GM21360 (cell line): Measurements from ENCODE around the gene YIPF7.
A peak's percentile ranks its signal among the peaks of the same experiment; 100 is the strongest.

Experiments
- ATAC-seq: cut with Tn5 transposase; IDR thresholded peaks from one replicate; pipeline ENCODE4 v1.9.1; 2021; ENCODE audit warnings: mild to moderate bottlenecking, moderate library complexity; ENCODE audit not compliant: unreplicated experiment

The YIPF7 gene

DNA sequence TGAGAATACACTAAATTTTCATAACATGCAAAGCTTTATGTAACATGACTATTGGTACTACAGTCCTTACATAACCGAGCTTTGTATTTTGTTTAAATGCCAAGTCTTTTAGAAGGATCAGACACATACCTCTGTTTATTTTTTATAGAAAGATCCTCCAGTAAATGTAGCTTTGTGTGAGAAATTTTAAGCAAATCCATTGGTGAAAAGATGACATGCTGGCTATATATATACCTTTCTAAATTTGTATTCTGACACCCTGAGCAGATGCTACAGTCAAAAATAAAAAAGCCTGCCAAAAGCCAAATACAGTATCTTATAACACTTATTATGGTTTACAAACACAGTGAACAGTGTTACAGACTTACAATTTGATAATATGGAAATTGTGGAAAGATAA is at the start of gene YIPF7:
TSS of gene YIPF7 (minus strand) at position 201 of the 400 bp plus-strand sequence. CDS start 1,525 bp downstream, outside the sequence.
- ATAC-seq = no peak

DNA sequence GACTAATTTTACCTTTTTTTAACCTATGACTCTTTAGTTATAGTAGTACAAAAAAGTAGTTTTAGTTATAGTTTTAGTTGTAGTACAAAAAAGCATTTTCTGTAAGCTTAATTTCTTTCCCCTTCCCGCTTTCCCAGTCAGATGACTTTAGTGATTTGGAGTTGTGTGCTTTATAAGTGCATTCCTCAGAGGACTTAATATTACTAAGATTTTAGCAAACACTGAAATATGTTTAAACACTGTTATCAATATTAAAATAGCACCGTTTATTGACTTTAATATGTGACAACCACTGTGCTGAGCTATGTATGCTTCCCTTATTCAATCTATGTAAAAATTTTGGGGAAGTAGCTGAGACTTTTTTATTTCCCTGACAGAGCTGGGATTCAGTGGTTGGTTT is 49.6 kb upstream of the YIPF7 start:
- no peak for ATAC-seq

- no peak for ATAC-seq
Observed at GRCh38 chr4:44700427-44700826, 49.0 kb upstream of the YIPF7 start.

DNA sequence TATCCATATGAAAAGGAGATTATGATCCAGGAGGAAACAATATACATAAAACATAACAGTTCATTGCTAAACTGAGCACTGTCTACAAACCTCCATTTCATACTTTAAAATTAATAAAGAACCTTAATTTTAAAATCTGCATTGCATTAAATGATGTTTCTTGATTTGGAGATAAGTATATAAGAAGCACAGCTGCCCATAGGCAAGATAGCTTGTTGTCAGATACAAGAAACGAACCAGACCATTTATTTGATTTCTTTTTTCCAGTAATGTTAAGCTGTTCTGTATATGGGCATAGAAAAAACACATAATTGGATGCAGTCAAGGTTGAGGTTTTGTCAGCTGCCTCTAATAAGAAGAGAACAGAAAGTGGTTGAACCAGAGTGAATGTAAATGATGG is 33.2 kb upstream of the YIPF7 start:
- ATAC-seq = no peak

DNA sequence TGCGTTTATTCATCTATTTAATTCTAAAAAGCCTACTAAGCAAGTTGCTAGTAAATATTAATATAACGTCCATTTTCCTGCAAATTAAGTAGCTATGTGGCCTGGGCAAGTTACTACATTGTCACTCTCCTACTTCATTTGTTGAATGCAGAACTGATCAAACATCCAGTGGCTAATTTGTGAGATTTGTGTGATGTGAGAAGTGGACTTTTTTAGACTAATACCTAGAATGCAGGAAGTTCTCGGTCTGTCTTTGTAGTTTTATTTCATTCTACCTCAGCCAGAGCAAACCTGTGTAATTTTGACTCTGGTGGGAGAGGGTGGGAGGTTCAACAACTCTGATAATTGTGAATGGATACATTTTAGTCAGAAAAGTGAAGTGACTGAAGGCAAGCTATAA is 27.6 kb upstream of the YIPF7 start:
- ATAC-seq = peak; percentile 0

- ATAC-seq = peak; percentile 95
Observed at GRCh38 chr4:44678094-44679041, 26.9 kb upstream of the YIPF7 start, which contains the start of gene GUF1. GUF1 (plus strand) TSS chr4:44678420; CDS start chr4:44678623, 203 bp downstream.

GRCh38 chr4:44675366-44675765 is 23.9 kb upstream of the YIPF7 start:
- ATAC-seq = no peak

DNA sequence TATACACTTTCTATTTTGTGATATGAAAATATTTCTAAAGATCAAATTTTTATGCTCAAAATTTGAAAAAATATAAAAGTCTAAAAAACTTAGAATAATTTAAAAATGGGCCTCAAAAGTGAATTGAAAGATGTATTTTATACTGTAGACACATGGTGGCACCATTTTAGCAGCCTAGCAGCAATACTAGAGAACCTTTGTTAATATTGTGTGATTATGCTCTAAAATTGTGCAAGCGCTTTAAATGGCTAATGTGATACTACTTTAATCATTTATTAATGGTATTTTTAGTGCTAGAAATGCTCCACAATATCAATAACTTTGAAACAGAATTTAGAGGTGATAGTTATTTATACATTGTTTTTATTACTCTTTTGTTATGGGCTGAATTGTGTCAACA is 23.0 kb upstream of the YIPF7 start:
- no peak for ATAC-seq

- no peak for ATAC-seq
Observed at GRCh38 chr4:44671636-44672035, 20.2 kb upstream of the YIPF7 start.

DNA sequence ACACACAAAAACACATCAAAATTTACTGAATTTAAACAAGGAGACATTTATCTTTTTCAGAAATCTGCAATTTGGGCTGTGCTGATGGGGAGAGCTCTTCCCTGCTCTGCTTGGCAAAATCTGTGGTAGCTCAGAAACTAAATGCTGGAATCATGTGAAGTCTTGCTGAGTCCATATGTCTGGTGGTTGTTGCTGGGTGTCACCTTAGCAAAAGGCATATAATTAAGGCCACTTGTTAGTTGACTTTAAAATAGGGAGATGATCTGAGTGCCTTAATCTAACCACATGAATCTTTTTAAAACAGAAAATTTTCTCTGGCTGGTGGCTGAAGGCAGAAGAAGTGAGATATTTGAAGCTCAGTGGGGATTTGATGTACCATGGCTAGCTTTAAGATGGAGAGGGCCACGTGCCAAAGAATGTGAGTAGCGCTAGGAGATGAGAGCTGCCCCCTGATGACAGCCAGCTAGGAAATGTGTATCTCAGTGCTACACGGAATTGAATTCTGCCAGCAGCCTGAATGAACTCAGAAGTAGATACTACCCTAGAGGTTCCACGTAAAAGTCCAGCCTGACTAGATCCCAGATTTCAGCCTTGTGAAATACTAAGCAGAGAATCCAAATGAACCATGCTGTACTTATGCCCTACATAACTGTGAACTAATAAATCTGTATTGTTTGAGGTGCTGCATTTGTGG is 19.2 kb upstream of the YIPF7 start:
- ATAC-seq = no peak

DNA sequence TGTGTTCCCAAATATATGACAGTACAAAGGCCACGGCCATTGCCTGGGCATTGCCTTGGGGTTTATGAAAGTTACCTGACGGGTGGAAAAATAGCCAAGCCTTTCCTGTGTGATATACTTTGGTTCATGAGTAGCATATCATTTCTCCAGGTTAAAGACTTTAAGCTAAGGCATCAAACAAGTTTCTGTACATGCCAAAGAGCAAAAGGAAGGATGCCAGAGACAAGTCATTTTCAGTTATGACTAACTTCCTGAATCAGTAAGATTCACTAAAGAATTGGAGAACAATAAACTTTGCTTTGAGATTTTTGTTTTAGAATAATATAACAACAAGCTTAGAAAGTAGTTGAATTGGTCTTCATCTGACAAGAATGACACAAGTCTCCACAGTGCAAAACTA is 17.1 kb upstream of the YIPF7 start:
- no peak for ATAC-seq

DNA sequence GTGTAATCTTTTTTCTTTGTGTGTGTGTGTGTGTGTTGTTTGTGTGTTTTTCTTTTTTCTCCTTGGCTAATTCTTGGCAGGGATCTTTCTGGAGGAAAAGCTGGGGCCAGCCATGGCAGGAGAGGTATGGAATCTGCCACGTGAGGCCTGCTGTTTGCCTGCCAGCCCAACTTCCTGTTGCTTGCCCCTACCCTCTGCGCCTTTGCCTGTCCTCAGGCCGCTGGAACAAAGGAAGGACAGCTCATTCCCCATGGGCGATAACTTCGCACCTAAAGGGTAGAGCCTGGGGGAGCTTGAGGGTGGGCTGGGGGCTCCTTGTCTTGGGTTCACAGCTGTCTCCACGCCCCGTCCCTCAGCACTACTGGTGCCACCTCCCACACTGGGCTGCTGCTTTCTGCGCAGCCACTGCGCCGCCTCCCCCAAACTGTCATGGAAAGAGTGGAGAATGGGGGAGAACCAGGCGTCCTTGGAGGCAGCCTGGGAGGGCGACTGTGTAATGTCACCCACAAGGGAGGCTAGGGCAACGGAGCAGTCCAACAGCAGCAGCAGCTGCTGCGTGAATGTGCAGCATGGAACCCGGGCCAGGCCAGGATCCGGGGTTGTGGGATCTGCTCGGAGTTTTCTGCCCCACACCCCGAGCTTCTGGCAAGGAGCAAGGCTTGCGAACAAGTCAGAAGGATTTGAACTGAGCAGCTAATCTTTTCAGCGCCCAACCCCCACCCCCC is 12.3 kb upstream of the YIPF7 start:
- no peak for ATAC-seq

- ATAC-seq = no peak
Observed at GRCh38 chr4:44662623-44663005, 11.2 kb upstream of the YIPF7 start.

- no peak for ATAC-seq
Observed at GRCh38 chr4:44661940-44662622, 10.7 kb upstream of the YIPF7 start.

- no peak for ATAC-seq
Observed at GRCh38 chr4:44660396-44660795, 9.0 kb upstream of the YIPF7 start.

GRCh38 chr4:44652002-44652401 is 577 bp upstream of the YIPF7 start:
- ATAC-seq = no peak

DNA sequence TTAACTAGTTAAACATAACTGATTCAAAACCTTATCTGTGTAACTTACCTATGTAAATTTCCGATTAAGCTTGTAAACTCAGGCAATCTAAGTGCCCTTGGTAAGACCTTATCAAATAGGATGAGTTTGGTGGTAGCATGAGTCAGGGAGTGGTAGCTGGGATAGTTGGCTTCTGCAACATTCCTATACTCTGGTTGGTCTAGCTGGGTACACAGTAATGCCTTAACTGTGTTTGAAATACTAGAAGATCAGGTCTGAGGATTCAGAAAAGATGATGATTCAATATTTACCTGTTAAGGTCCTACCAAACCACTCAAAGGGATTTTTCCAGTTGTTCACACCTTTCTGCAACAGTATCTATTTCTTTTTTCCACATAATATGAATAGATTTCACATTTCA is 5.3 kb downstream of the YIPF7 start:
- no peak for ATAC-seq

- ATAC-seq = no peak
Observed at GRCh38 chr4:44638091-44638490, 13.3 kb downstream of the YIPF7 start.

- ATAC-seq = no peak
Observed at GRCh38 chr4:44632733-44633132, 18.7 kb downstream of the YIPF7 start.

DNA sequence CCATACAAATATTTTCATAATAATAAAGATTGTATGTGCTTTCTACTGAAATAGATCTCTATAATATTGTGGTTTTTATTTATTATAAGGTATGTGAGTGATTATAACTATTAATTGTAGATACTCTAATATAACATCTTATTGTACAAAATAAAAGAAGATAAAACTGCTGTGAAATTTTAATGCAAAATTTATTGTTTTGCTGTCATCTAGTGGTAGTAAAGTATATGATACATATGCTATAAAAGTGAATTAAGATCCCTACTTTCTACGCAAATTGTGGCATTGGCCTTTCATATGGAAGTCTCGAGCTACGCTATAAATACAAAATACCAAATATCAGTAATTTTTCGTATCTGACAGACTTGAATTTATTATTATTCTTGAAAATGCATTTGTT is 19.3 kb downstream of the YIPF7 start:
- ATAC-seq = no peak
